Liver (tissue), 3 donors: ENCODE results near the gene PLCD3.

Experiments used
- CTCF ChIP-seq: fragments of 150-350 bp; IDR thresholded peaks from 2 replicates; pipeline ENCODE4 v1.5.1; 2017; ENCODE audit warnings: improper control_type of control experiment, low read depth, low read length; ENCODE audit not compliant: missing input control
- EGR1 ChIP-seq, 2 donors: IDR thresholded peaks; 2 replicates each; pipeline ENCODE4 v1.6.1; 2016 to 2018; ENCODE audit warnings: antibody characterized with exemption in 2 of 2, low read depth in 2 of 2
- GABPA ChIP-seq, 2 donors: IDR thresholded peaks in 1 of 2; conservative IDR thresholded peaks in 1 of 2; 2 replicates each; pipeline ENCODE4 v1.6.1; 2016; ENCODE audit warnings: antibody characterized with exemption in 2 of 2, mild to moderate bottlenecking in 1 of 2, moderate library complexity in 1 of 2
- JUND ChIP-seq, 2 donors: IDR thresholded peaks; 2 replicates each; pipeline ENCODE4 v1.6.1; 2016; ENCODE audit warnings: antibody characterized with exemption in 2 of 2
- RAD21 ChIP-seq, 2 donors: IDR thresholded peaks; 2 replicates each; pipeline ENCODE4 v1.6.1; 2016; ENCODE audit warnings: antibody characterized with exemption in 2 of 2, mild to moderate bottlenecking in 2 of 2
- SP1 ChIP-seq: IDR thresholded peaks from 2 replicates; pipeline ENCODE4 v1.6.1; 2018; ENCODE audit warnings: antibody characterized with exemption, mild to moderate bottlenecking
- YY1 ChIP-seq: IDR thresholded peaks from 2 replicates; pipeline ENCODE4 v1.6.1; 2016; ENCODE audit warnings: antibody characterized with exemption, mild to moderate bottlenecking
- TF ChIP-seq, protein P1 (sequence below): IDR thresholded peaks from 2 replicates; pipeline ENCODE4 v1.6.1; 2016; ENCODE audit warnings: antibody characterized with exemption, mild to moderate bottlenecking
- donor health status: healthy.
- donor health status: healthy.

GRCh38 chr17:45130681-45131615 lies 1.4 kb downstream of the PLCD3 start:
- TF ChIP-seq CTCF (no peak), GABPA (IDR thresholded peaks at IDR 0.05 in 1 of 2, conservative IDR thresholded peaks at IDR 0.05 in 1 of 2) (no peak), YY1 (no peak), EGR1 (IDR thresholded peaks at IDR 0.05; ENCODE audit: low read depth in 2 of 2) (no peak), RAD21 (IDR thresholded peaks at IDR 0.05) (no peak), JUND (IDR thresholded peaks at IDR 0.05) (no peak), SP1 (no peak)
- TF ChIP-seq, protein P1, sequence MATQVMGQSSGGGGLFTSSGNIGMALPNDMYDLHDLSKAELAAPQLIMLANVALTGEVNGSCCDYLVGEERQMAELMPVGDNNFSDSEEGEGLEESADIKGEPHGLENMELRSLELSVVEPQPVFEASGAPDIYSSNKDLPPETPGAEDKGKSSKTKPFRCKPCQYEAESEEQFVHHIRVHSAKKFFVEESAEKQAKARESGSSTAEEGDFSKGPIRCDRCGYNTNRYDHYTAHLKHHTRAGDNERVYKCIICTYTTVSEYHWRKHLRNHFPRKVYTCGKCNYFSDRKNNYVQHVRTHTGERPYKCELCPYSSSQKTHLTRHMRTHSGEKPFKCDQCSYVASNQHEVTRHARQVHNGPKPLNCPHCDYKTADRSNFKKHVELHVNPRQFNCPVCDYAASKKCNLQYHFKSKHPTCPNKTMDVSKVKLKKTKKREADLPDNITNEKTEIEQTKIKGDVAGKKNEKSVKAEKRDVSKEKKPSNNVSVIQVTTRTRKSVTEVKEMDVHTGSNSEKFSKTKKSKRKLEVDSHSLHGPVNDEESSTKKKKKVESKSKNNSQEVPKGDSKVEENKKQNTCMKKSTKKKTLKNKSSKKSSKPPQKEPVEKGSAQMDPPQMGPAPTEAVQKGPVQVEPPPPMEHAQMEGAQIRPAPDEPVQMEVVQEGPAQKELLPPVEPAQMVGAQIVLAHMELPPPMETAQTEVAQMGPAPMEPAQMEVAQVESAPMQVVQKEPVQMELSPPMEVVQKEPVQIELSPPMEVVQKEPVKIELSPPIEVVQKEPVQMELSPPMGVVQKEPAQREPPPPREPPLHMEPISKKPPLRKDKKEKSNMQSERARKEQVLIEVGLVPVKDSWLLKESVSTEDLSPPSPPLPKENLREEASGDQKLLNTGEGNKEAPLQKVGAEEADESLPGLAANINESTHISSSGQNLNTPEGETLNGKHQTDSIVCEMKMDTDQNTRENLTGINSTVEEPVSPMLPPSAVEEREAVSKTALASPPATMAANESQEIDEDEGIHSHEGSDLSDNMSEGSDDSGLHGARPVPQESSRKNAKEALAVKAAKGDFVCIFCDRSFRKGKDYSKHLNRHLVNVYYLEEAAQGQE = no peak
